SK-N-SH treated with all-trans-retinoic acid at 6 μM for 48 hours (cell line): ENCODE measurements around the gene SFMBT2.

Experiments used
- ISL1 ChIP-seq: fragments of 250-450 bp; sonication (Bioruptor Pico); IDR thresholded peaks from 2 replicates; pipeline ENCODE4 v2.1.2; 2022; ENCODE audit warnings: mild to moderate bottlenecking, moderate library complexity
- OSR1 ChIP-seq: fragments of 250-450 bp; sonication (Bioruptor Pico); IDR thresholded peaks from 2 replicates; pipeline ENCODE4 v1.8.0; 2022; ENCODE audit warnings: moderate library complexity, mild to moderate bottlenecking, inconsistent platforms
- PPARA ChIP-seq: fragments of 250-450 bp; sonication (Bioruptor Pico); IDR thresholded peaks from 2 replicates; pipeline ENCODE4 v1.5.0; 2020; ENCODE audit warnings: mild to moderate bottlenecking, borderline replicate concordance
- RARB ChIP-seq: fragments of 250-450 bp; sonication (Bioruptor Pico); IDR thresholded peaks from 2 replicates; pipeline ENCODE4 v1.8.0; 2021; ENCODE audit warnings: mild to moderate bottlenecking, moderate library complexity
- TCF4 ChIP-seq: fragments of 250-450 bp; sonication (Bioruptor Pico); IDR thresholded peaks from 2 replicates; pipeline ENCODE4 v1.8.0; 2021; ENCODE audit warnings: mild to moderate bottlenecking, moderate library complexity, borderline replicate concordance
- ZC3H10 ChIP-seq: fragments of 250-450 bp; sonication (Bioruptor Pico); IDR thresholded peaks from 2 replicates; pipeline ENCODE4 v1.5.1; 2021; ENCODE audit warnings: mild to moderate bottlenecking, moderate library complexity
- ZFP3 ChIP-seq: fragments of 250-450 bp; sonication (Bioruptor Pico); IDR thresholded peaks from 2 replicates; pipeline ENCODE4 v1.5.0; 2020; ENCODE audit warnings: mild to moderate bottlenecking, moderate library complexity
- TF ChIP-seq, protein P1 (sequence below): fragments of 250-450 bp; sonication (Bioruptor Pico); IDR thresholded peaks from 2 replicates; pipeline ENCODE4 v1.8.0; 2021; ENCODE audit warnings: low read depth, mild to moderate bottlenecking, moderate library complexity, borderline replicate concordance
- TF ChIP-seq, protein P2 (sequence below): fragments of 250-450 bp; sonication (Bioruptor Pico); IDR thresholded peaks from 2 replicates; pipeline ENCODE4 v1.5.0; 2020; ENCODE audit warnings: mild to moderate bottlenecking, moderate library complexity

DNA sequence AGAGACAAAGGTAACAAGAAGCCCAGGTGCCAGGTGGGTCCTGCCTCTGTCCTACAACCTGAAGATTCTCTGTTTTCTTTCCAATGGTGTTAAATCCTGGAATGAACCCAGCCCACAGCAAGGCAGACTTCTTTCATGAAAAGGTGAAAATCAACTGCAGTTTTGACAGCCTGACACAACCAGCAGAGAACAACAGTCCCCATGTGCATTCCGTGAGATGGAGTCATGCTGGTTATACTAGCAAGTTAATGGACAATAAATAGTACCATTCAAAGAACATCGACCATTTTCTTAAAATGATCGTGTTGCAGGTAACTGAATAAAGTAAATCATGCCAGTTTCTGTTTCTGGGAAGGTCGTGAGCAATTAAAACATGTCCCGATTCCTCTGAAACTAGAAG lies 131.5 kb downstream of the SFMBT2 start:
- TF ChIP-seq TCF4 (CRISPR knock-in tag), result no peak
- no peak for TF ChIP-seq RARB
- TF ChIP-seq OSR1, result no peak
- TF ChIP-seq, protein P1, sequence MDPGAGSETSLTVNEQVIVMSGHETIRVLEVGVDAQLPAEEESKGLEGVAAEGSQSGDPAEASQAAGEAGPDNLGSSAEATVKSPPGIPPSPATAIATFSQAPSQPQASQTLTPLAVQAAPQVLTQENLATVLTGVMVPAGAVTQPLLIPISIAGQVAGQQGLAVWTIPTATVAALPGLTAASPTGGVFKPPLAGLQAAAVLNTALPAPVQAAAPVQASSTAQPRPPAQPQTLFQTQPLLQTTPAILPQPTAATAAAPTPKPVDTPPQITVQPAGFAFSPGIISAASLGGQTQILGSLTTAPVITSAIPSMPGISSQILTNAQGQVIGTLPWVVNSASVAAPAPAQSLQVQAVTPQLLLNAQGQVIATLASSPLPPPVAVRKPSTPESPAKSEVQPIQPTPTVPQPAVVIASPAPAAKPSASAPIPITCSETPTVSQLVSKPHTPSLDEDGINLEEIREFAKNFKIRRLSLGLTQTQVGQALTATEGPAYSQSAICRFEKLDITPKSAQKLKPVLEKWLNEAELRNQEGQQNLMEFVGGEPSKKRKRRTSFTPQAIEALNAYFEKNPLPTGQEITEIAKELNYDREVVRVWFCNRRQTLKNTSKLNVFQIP (CRISPR knock-in tag), result no peak
- TF ChIP-seq, protein P2, sequence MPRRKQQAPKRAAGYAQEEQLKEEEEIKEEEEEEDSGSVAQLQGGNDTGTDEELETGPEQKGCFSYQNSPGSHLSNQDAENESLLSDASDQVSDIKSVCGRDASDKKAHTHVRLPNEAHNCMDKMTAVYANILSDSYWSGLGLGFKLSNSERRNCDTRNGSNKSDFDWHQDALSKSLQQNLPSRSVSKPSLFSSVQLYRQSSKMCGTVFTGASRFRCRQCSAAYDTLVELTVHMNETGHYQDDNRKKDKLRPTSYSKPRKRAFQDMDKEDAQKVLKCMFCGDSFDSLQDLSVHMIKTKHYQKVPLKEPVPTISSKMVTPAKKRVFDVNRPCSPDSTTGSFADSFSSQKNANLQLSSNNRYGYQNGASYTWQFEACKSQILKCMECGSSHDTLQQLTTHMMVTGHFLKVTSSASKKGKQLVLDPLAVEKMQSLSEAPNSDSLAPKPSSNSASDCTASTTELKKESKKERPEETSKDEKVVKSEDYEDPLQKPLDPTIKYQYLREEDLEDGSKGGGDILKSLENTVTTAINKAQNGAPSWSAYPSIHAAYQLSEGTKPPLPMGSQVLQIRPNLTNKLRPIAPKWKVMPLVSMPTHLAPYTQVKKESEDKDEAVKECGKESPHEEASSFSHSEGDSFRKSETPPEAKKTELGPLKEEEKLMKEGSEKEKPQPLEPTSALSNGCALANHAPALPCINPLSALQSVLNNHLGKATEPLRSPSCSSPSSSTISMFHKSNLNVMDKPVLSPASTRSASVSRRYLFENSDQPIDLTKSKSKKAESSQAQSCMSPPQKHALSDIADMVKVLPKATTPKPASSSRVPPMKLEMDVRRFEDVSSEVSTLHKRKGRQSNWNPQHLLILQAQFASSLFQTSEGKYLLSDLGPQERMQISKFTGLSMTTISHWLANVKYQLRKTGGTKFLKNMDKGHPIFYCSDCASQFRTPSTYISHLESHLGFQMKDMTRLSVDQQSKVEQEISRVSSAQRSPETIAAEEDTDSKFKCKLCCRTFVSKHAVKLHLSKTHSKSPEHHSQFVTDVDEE, result no peak
- no peak for TF ChIP-seq ZFP3 (CRISPR knock-in tag)
- no peak for TF ChIP-seq PPARA (CRISPR knock-in tag)
- no peak for TF ChIP-seq ZC3H10 (CRISPR knock-in tag)
- no peak for TF ChIP-seq ISL1 (CRISPR knock-in tag)
